ENCODE data around the gene HEPN1. TPM values are rescaled to one million over a fixed set of nuclear protein-coding genes. Genes with fewer than 3 reads are reported as not detected.

Gene HEPN1
- total and polyA plus RNA-seq, 2 of the 8 experiments (the other 6 are each of a cell fraction or from before 2014, with no cell fraction given) = not detected

- ChIA-PET CTCF (ENCODE audit: partially characterized antibody) (interaction anchor here (0.8 to 2.5 kb wide), 9 partner anchors 8 to 184 kb away, joined by 3 to 9 read pairs (median 4); no protein-coding TSS in a partner anchor), POLR2A (ENCODE audit: partially characterized antibody) (interaction anchor here (1.2 kb wide), 1 partner anchor 12 kb away, joined by 4 read pairs; the partner anchor contains the start of gene CCDC15)
- no peak overlapping the region for H3K23ac ChIP-seq (ENCODE audit: insufficient read length)
- DNase-seq (ENCODE audit: low read depth in 1 of 2, low spot score in 2 of 2) (no peak), FAIRE-seq (no peak)
- H2AFZ ChIP-seq (ENCODE audit: low read length) = no peak overlapping the region
- no peak overlapping the region for H2BK20ac ChIP-seq (ENCODE audit: low read length)
- no peaks in the 10 kb centered on the region for H3K36me3 ChIP-seq (ENCODE audit: control insufficient read depth in 2 of 4, insufficient read depth in 4 of 4, low read length in 3 of 4)
- no peak overlapping the region for H3K4me3 ChIP-seq (ENCODE audit: extremely low read depth in 1 of 4, insufficient read depth in 2 of 4, low read depth in 3 of 4, low read length in 4 of 4)
- no peak overlapping the region for H2BK120ac ChIP-seq (replicated peaks; ENCODE audit: low read depth, low read length)
- H4K5ac ChIP-seq (ENCODE audit: insufficient read length, low read depth, low read length) = no peak overlapping the region
- TF ChIP-seq HDAC2 (IDR thresholded peaks at IDR 0.05; ENCODE audit: borderline replicate concordance in 1 of 2, low read depth in 2 of 2, low read length in 2 of 2) = no peak
- TF ChIP-seq BRCA1 (IDR thresholded peaks at IDR 0.05; ENCODE audit: low read depth, low read length) = no peak
- no peak for TF ChIP-seq RXRA (IDR thresholded peaks at IDR 0.05; ENCODE audit: insufficient read depth, low read depth, low read length)
- H3K27me3 ChIP-seq (replicated peaks in 1 of 4; ENCODE audit: control insufficient read depth in 3 of 4, extremely low read depth in 1 of 4, insufficient read depth in 3 of 4, low read length in 3 of 4) = peaks cover 0 to 3% (median 0%) of the 10 kb centered on the region in 4 experiments; a peak in 1 of 7 replicates
- no peak overlapping the region for H4K91ac ChIP-seq (replicated peaks; ENCODE audit: insufficient read length, low read length)
- H3K23me2 ChIP-seq (ENCODE audit: low read depth, low read length) = no peaks in the 10 kb centered on the region
- no peaks in the 10 kb centered on the region for H3K79me2 ChIP-seq (ENCODE audit: control insufficient read depth in 1 of 2, insufficient read depth in 2 of 2, low read length in 2 of 2)
- no peak overlapping the region for H3K18ac ChIP-seq (ENCODE audit: extremely low read depth, low read length)
- no peaks in the 10 kb centered on the region for H4K20me1 ChIP-seq (replicated peaks in 1 of 2; ENCODE audit: control insufficient read depth in 1 of 2, insufficient read depth in 2 of 2, low read length in 2 of 2)
- no peak overlapping the region for H3K27ac ChIP-seq (ENCODE audit: low read depth, low read length)
- no peak overlapping the region for H3K14ac ChIP-seq (ENCODE audit: insufficient read length)
- 69% methylated on average over 1 of the region's 1 CpG; no CpG with 5 or more reads in 1 of the 2 experiments for WGBS, 2 experiments (ENCODE audit: extremely low coverage in 1 of 2, insufficient coverage in 1 of 2, insufficient read length in 1 of 2, insufficient replicate concordance in 2 of 2, low coverage in 1 of 2, low lambda C conversion rate in 2 of 2, missing lambda C conversion rate in 1 of 2)
- H3K56ac ChIP-seq (replicated peaks; ENCODE audit: insufficient read length, low read depth, low read length) = no peak overlapping the region
- H4K8ac ChIP-seq (ENCODE audit: extremely low read depth, insufficient read depth, low read length) = no peak overlapping the region
- no peak overlapping the region for H2BK5ac ChIP-seq (ENCODE audit: low read depth, low read length)
- no peak overlapping the region for H3K4ac ChIP-seq (replicated peaks; ENCODE audit: insufficient read length, low read depth, low read length)
- H2BK15ac ChIP-seq (ENCODE audit: low read length) = no peak overlapping the region
- H2AK5ac ChIP-seq (ENCODE audit: low read depth, low read length) = no peak overlapping the region
- no peaks in the 10 kb centered on the region for H3K9me3 ChIP-seq (ENCODE audit: insufficient read depth in 2 of 2, low read depth in 1 of 2, low read length in 1 of 2)
- H3K4me2 ChIP-seq (ENCODE audit: insufficient read depth in 1 of 2, low read depth in 2 of 2, low read length in 2 of 2) = no peak overlapping the region
- H3K4me1 ChIP-seq (replicated peaks in 1 of 4; ENCODE audit: control insufficient read depth in 3 of 4, insufficient read depth in 4 of 4, low read length in 3 of 4) = peaks cover 0 to 3% (median 0%) of the 10 kb centered on the region in 4 experiments; a peak in 1 of 7 replicates
- H2BK12ac ChIP-seq (ENCODE audit: low read depth, low read length) = no peak overlapping the region
- no peak overlapping the region for H3K9ac ChIP-seq (replicated peaks in 1 of 4; ENCODE audit: extremely low read depth in 1 of 4, low read depth in 3 of 4, low read length in 3 of 4)
- no peaks in the 10 kb centered on the region for H3K79me1 ChIP-seq (ENCODE audit: low read depth, low read length)
Measured at GRCh38 chr11:124941703-124942102, 22.7 kb downstream of the HEPN1 start.
